H1 (cell line): ENCODE measurements around the gene REC8. TPM values are rescaled to one million over a fixed set of nuclear protein-coding genes. Genes with fewer than 3 reads are reported as not detected.

Source experiments
- NRF1 ChIP-seq: IDR thresholded peaks from 2 replicates; pipeline ENCODE4 v1.6.1; 2011; ENCODE audit warnings: mild to moderate bottlenecking, low read depth, low read length, improper control_type of control experiment
- polyA plus RNA-seq, 7 experiments: library from polyadenylated mRNA; depleted of rRNA in 3 of 7; stranded (reverse) in 5 of 7; unstranded in 2 of 7; fragments of >200 nt in 5 of 7; fragments of 200-250 nt in 2 of 7; gene quantifications; 1 replicate in 5 of 7; 2 replicates in 1 of 7; 4 replicates in 1 of 7; pipeline versions ENCODE4 v1.2.1 to v1.2.3, GENCODE V29; 2011 to 2013; ENCODE audit warnings: missing spikeins in 2 of 7, mixed read lengths in 2 of 7
- total RNA-seq: library from RNA; stranded (reverse); fragmentation: NEBNext Ultra II Directional; extraction: Animal tissue kit (Norgen Biotek cat#: 25700); gene quantifications from 2 replicates; pipeline ENCODE4 v1.2.1, GENCODE V29; 2021
- TF ChIP-seq, protein P1 (sequence below): fragments of 300-600 bp; sonication (generic); IDR thresholded peaks from 2 replicates; pipeline ENCODE4 v1.7.1; 2012; ENCODE audit warnings: low read length, moderate library complexity, mild to moderate bottlenecking, inconsistent platforms; ENCODE audit not compliant: insufficient replicate concordance

Gene REC8
- total and polyA plus RNA-seq, 2 of the 8 experiments (the other 6 are each of a cell fraction or from before 2014, with no cell fraction given): 9.8 to 28.5 TPM

DNA sequence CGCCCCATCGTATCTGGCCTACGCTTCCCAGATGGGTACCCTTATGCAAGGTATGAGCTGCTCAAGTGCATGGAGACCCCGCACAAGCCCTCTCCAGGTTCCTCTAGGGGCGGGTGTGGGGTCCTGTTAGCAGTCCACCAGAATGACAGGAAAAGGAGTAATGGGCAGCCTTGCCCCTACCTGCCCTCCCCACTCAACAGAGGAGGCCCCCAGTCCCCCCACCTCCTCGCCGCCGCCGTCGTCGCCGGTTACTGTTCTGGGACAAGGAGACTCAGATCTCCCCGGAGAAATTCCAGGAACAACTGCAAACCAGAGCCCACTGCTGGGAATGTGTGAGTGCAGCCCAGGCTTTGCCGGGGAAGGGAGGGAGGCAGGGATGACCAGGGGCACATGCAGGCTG is 6.0 kb downstream of the REC8 start (continued):
- TF ChIP-seq, protein P1, sequence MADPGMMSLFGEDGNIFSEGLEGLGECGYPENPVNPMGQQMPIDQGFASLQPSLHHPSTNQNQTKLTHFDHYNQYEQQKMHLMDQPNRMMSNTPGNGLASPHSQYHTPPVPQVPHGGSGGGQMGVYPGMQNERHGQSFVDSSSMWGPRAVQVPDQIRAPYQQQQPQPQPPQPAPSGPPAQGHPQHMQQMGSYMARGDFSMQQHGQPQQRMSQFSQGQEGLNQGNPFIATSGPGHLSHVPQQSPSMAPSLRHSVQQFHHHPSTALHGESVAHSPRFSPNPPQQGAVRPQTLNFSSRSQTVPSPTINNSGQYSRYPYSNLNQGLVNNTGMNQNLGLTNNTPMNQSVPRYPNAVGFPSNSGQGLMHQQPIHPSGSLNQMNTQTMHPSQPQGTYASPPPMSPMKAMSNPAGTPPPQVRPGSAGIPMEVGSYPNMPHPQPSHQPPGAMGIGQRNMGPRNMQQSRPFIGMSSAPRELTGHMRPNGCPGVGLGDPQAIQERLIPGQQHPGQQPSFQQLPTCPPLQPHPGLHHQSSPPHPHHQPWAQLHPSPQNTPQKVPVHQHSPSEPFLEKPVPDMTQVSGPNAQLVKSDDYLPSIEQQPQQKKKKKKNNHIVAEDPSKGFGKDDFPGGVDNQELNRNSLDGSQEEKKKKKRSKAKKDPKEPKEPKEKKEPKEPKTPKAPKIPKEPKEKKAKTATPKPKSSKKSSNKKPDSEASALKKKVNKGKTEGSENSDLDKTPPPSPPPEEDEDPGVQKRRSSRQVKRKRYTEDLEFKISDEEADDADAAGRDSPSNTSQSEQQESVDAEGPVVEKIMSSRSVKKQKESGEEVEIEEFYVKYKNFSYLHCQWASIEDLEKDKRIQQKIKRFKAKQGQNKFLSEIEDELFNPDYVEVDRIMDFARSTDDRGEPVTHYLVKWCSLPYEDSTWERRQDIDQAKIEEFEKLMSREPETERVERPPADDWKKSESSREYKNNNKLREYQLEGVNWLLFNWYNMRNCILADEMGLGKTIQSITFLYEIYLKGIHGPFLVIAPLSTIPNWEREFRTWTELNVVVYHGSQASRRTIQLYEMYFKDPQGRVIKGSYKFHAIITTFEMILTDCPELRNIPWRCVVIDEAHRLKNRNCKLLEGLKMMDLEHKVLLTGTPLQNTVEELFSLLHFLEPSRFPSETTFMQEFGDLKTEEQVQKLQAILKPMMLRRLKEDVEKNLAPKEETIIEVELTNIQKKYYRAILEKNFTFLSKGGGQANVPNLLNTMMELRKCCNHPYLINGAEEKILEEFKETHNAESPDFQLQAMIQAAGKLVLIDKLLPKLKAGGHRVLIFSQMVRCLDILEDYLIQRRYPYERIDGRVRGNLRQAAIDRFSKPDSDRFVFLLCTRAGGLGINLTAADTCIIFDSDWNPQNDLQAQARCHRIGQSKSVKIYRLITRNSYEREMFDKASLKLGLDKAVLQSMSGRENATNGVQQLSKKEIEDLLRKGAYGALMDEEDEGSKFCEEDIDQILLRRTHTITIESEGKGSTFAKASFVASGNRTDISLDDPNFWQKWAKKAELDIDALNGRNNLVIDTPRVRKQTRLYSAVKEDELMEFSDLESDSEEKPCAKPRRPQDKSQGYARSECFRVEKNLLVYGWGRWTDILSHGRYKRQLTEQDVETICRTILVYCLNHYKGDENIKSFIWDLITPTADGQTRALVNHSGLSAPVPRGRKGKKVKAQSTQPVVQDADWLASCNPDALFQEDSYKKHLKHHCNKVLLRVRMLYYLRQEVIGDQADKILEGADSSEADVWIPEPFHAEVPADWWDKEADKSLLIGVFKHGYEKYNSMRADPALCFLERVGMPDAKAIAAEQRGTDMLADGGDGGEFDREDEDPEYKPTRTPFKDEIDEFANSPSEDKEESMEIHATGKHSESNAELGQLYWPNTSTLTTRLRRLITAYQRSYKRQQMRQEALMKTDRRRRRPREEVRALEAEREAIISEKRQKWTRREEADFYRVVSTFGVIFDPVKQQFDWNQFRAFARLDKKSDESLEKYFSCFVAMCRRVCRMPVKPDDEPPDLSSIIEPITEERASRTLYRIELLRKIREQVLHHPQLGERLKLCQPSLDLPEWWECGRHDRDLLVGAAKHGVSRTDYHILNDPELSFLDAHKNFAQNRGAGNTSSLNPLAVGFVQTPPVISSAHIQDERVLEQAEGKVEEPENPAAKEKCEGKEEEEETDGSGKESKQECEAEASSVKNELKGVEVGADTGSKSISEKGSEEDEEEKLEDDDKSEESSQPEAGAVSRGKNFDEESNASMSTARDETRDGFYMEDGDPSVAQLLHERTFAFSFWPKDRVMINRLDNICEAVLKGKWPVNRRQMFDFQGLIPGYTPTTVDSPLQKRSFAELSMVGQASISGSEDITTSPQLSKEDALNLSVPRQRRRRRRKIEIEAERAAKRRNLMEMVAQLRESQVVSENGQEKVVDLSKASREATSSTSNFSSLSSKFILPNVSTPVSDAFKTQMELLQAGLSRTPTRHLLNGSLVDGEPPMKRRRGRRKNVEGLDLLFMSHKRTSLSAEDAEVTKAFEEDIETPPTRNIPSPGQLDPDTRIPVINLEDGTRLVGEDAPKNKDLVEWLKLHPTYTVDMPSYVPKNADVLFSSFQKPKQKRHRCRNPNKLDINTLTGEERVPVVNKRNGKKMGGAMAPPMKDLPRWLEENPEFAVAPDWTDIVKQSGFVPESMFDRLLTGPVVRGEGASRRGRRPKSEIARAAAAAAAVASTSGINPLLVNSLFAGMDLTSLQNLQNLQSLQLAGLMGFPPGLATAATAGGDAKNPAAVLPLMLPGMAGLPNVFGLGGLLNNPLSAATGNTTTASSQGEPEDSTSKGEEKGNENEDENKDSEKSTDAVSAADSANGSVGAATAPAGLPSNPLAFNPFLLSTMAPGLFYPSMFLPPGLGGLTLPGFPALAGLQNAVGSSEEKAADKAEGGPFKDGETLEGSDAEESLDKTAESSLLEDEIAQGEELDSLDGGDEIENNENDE: no peak
- TF ChIP-seq NRF1: no peak
